GM23338 (cell line): ENCODE data around the gene DPYSL3. TPM values are rescaled to one million over a fixed set of nuclear protein-coding genes. Genes with fewer than 3 reads are reported as not detected.

Experiments used
- ATAC-seq: fragments of 200-7000 bp; cut with Tn5 transposase; 3 replicates; pipeline ENCODE4 v1.9.1; 2020
- DNase-seq: peaks from one replicate; pipeline ENCODE4 v3.0.0-alpha.2; 2015; ENCODE audit warnings: low spot score
- H2AFZ ChIP-seq: fragments of 200-600 bp; sonication (generic); 2 replicates; pipeline ENCODE4 v1.8.0; 2016; ENCODE audit warnings: antibody characterized with exemption, mild to moderate bottlenecking, moderate library complexity
- H3F3A ChIP-seq: fragments of 200-600 bp; sonication (generic); replicated peaks from 2 replicates; pipeline ENCODE4 v1.8.0; 2017; ENCODE audit warnings: antibody characterized with exemption, mixed run types, low read depth
- H3K27ac ChIP-seq: fragments of 200-600 bp; sonication (generic); 2 replicates; pipeline ENCODE4 v1.6.1; 2016; ENCODE audit warnings: low read depth
- H3K27me3 ChIP-seq: fragments of 200-600 bp; sonication (generic); 2 replicates; pipeline ENCODE4 v1.8.0; 2016; ENCODE audit warnings: mild to moderate bottlenecking, mixed run types, moderate library complexity; ENCODE audit not compliant: insufficient read depth
- H3K36me3 ChIP-seq: fragments of 200-600 bp; sonication (generic); 2 replicates; pipeline ENCODE4 v1.8.0; 2016; ENCODE audit warnings: mild to moderate bottlenecking; ENCODE audit not compliant: insufficient read depth
- H3K4me1 ChIP-seq: fragments of 200-600 bp; sonication (generic); 2 replicates; pipeline ENCODE4 v1.8.0; 2016; ENCODE audit warnings: mild to moderate bottlenecking, moderate library complexity; ENCODE audit not compliant: insufficient read depth
- H3K4me2 ChIP-seq: fragments of 200-600 bp; sonication (generic); 2 replicates; pipeline ENCODE4 v1.7.1; 2017; ENCODE audit warnings: mixed run types
- H3K4me3 ChIP-seq: fragments of 200-600 bp; sonication (generic); 2 replicates; pipeline ENCODE4 v1.6.1; 2016; ENCODE audit warnings: mixed run types
- H3K79me2 ChIP-seq: fragments of 200-600 bp; sonication (generic); replicated peaks from 2 replicates; pipeline ENCODE4 v1.8.0; 2017; ENCODE audit warnings: mild to moderate bottlenecking; ENCODE audit not compliant: insufficient read depth
- H3K9me2 ChIP-seq: fragments of 200-600 bp; sonication (generic); 2 replicates; pipeline ENCODE4 v1.8.0; 2017; ENCODE audit not compliant: insufficient read depth
- H4K20me1 ChIP-seq: fragments of 200-600 bp; sonication (generic); replicated peaks from 2 replicates; pipeline ENCODE4 v1.8.0; 2017; ENCODE audit warnings: mild to moderate bottlenecking; ENCODE audit not compliant: insufficient read depth
- H3K27ac Mint-ChIP-seq: 2 replicates; pipeline ENCODE4 v1.8.0; 2020; ENCODE audit warnings: inconsistent platforms, mild to moderate bottlenecking, moderate library complexity, mixed read lengths
- H3K27me3 Mint-ChIP-seq: 3 replicates; pipeline ENCODE4 v1.8.0; 2022; ENCODE audit warnings: low read depth, mild to moderate bottlenecking, moderate library complexity, mixed read lengths, inconsistent platforms; ENCODE audit not compliant: insufficient read depth, poor library complexity
- H3K36me3 Mint-ChIP-seq: 3 replicates; pipeline ENCODE4 v1.8.0; 2021; ENCODE audit warnings: low read depth, mild to moderate bottlenecking, inconsistent platforms, moderate library complexity, mixed read lengths
- H3K4me1 Mint-ChIP-seq: 3 replicates; pipeline ENCODE4 v1.8.0; 2020; ENCODE audit warnings: mild to moderate bottlenecking, inconsistent platforms, mixed read lengths
- H3K4me3 Mint-ChIP-seq: 3 replicates; pipeline ENCODE4 v1.8.0; 2021; ENCODE audit warnings: moderate library complexity, mild to moderate bottlenecking, inconsistent platforms, mixed read lengths
- H3K9me3 Mint-ChIP-seq: 3 replicates; pipeline ENCODE4 v1.8.0; 2020; ENCODE audit warnings: moderate library complexity, mild to moderate bottlenecking, inconsistent platforms, mixed read lengths
- CREB1 ChIP-seq: fragments of 250-450 bp; sonication (Bioruptor Pico); IDR thresholded peaks from 2 replicates; pipeline ENCODE4 v1.5.0; 2020; ENCODE audit warnings: low read depth, mild to moderate bottlenecking, moderate library complexity
- ETS1 ChIP-seq: IDR thresholded peaks from 2 replicates; pipeline ENCODE4 v1.6.1; 2016; ENCODE audit warnings: antibody characterized with exemption
- EZH2phosphoT487 ChIP-seq: fragments of 200-600 bp; sonication (generic); IDR thresholded peaks from one replicate; pipeline ENCODE4 v1.8.1; 2018; ENCODE audit warnings: antibody characterized with exemption; ENCODE audit not compliant: unreplicated experiment
- POLR2AphosphoS5 ChIP-seq: IDR thresholded peaks from 2 replicates; pipeline ENCODE4 v1.6.1; 2016; ENCODE audit warnings: antibody characterized with exemption, low read depth
- REST ChIP-seq: IDR thresholded peaks from one replicate; pipeline ENCODE4 v1.6.1; 2018; ENCODE audit warnings: antibody characterized with exemption; ENCODE audit not compliant: unreplicated experiment
- ZNF114 ChIP-seq: fragments of 250-450 bp; sonication (Bioruptor Pico); IDR thresholded peaks from 2 replicates; pipeline ENCODE4 v1.5.0; 2020; ENCODE audit warnings: mild to moderate bottlenecking, moderate library complexity
- ZNF331 ChIP-seq: fragments of 250-450 bp; sonication (Bioruptor Pico); IDR thresholded peaks from 2 replicates; pipeline ENCODE4 v1.5.0; 2020; ENCODE audit warnings: low read depth, mild to moderate bottlenecking, moderate library complexity
- ZNF462 ChIP-seq: fragments of 250-450 bp; sonication (Bioruptor Pico); IDR thresholded peaks from 2 replicates; pipeline ENCODE4 v1.5.0; 2020; ENCODE audit warnings: mild to moderate bottlenecking, moderate library complexity
- polyA plus RNA-seq: library from polyadenylated mRNA; unstranded; fragments of >200 nt; fragmentation: Nextera tagmentation; extraction: Ambion mirVana; gene quantifications from 2 replicates; pipeline ENCODE4 v1.2.1, GENCODE V29; 2016
- total RNA-seq: library from RNA; depleted of rRNA; stranded (reverse); fragments of >200 nt; shearing (Covaris generic); gene quantifications from 2 replicates; pipeline ENCODE4 v1.2.3, GENCODE V29; 2014

Gene DPYSL3
- total and polyA plus RNA-seq, 2 experiments from 2014 or later, result 97.6 to 455 TPM

- no peak overlapping the region for H3K4me3 ChIP-seq
- no peak overlapping the region for H2AFZ ChIP-seq
- peaks cover 28% of the 10 kb centered on the region for H3K4me1 ChIP-seq
- H4K20me1 ChIP-seq, result no peaks in the 10 kb centered on the region
- peaks cover 7% of the 10 kb centered on the region for H3K27me3 Mint-ChIP-seq
- TF ChIP-seq REST, result peak; percentile 17
- no peak for TF ChIP-seq CREB1
- H3K4me2 ChIP-seq, result no peak overlapping the region
- peaks cover 12% of the 10 kb centered on the region for H3K27me3 ChIP-seq
- no peak overlapping the region for H3K4me3 Mint-ChIP-seq
- H3K27ac Mint-ChIP-seq, result no peak overlapping the region
- H3K27ac ChIP-seq, result no peak overlapping the region
- peaks cover 6% of the 10 kb centered on the region; the same call in 1 of the 2 replicates for H3F3A ChIP-seq
- DNase-seq (no peak), ATAC-seq (no peak)
- no peaks in the 10 kb centered on the region; the same call in 2 of the 3 replicates for H3K36me3 Mint-ChIP-seq
- no peaks in the 10 kb centered on the region for H3K36me3 ChIP-seq
- H3K79me2 ChIP-seq, result no peaks in the 10 kb centered on the region
- peaks cover 27% of the 10 kb centered on the region for H3K4me1 Mint-ChIP-seq
- no peaks in the 10 kb centered on the region for H3K9me2 ChIP-seq
- no peaks in the 10 kb centered on the region for H3K9me3 Mint-ChIP-seq
Observed at GRCh38 chr5:147515269-147515668, 5.4 kb upstream of the DPYSL3 start.

- Histone ChIP-seq H3K36me3 (no peaks in the 10 kb centered on the region), H3K4me3 (no peak overlapping the region), H3K9me2 (no peaks in the 10 kb centered on the region), H3K4me1 (peaks cover 26% of the 10 kb centered on the region), H3K79me2 (peaks cover 18% of the 10 kb centered on the region), H3K4me2 (no peak overlapping the region), H3K27me3 (peaks cover 15% of the 10 kb centered on the region), H3F3A (peaks cover 6% of the 10 kb centered on the region; the same call in 1 of the 2 replicates), H4K20me1 (no peaks in the 10 kb centered on the region; the same call in 1 of the 2 replicates), H3K27ac (no peak overlapping the region), H2AFZ (no peak overlapping the region)
- no peaks in the 10 kb centered on the region; the same call in 2 of the 3 replicates for H3K36me3 Mint-ChIP-seq
- H3K4me3 Mint-ChIP-seq, result no peak overlapping the region
- H3K27ac Mint-ChIP-seq, result no peak overlapping the region
- H3K27me3 Mint-ChIP-seq, result peaks cover 13% of the 10 kb centered on the region
- peaks cover 26% of the 10 kb centered on the region for H3K4me1 Mint-ChIP-seq
- no peaks in the 10 kb centered on the region for H3K9me3 Mint-ChIP-seq
- ATAC-seq (no peak), DNase-seq (no peak)
- TF ChIP-seq ETS1 (no peak), ZNF331 (CRISPR knock-in tag) (no peak), ZNF114 (CRISPR knock-in tag) (no peak), POLR2AphosphoS5 (no peak), ZNF462 (CRISPR knock-in tag) (no peak), CREB1 (no peak), EZH2phosphoT487 (no peak)
Observed at GRCh38 chr5:147512659-147513379, 3.0 kb upstream of the DPYSL3 start.
